Left forelimb (tissue), 1 donor: ENCODE data around the gene TSC22D3.
"Not testable (repeated sequence)": the region's sequence is repeated elsewhere in the genome, so short reads cannot be mapped to it uniquely, and the experiment has no call there.

Experiments used
- DNase-seq: peaks from one replicate; pipeline ENCODE4 v3.0.0-alpha.2; 2018; ENCODE audit warnings: low spot score

Gene TSC22D3

DNA sequence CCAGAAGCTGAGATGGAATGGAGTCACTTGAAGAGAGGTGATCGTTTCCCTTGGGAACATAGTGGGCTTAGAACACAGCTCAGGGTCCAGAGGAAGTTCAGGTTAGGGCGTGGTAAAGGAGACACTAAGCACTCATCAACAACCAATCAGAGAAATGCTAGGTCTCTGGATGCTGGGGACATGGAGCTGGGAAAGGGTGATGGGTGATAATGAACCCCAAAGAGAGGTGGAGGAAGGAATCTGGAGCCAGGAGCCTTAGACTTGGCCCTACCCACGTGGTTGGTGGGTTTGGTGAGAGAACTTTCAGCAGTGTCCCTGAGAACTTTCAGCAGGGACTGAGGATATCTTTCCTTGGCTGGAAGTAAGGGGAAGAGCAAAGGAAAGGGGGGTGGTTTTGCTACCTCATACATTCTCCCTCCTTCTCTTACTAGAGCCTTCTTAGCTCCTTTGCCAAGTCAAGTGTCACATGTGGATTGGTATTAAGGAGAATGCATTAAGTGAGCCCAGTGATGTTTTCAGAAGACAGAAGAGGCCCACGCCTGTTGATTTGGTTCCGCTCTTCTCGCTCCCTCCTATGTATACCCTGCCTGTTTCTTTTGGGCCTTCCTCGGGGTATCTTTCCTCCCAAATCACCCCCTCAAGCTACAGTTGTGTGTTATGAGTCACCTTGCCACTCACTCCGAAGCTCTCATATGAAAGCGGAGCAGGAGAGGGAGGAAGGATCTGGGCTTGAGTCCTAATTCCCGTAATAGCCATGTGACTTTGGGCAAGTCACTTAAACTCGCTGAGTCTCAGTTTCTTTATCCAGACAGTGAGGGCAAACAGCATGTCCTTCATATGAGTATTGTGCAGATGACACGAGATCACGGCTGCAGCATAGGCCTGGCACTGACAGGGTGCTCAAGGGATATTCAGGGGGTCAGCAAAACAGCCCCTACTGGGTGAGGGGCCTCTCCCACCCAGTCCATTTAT, 63.1 kb downstream of the TSC22D3 start:
- DNase-seq: no peak

DNA sequence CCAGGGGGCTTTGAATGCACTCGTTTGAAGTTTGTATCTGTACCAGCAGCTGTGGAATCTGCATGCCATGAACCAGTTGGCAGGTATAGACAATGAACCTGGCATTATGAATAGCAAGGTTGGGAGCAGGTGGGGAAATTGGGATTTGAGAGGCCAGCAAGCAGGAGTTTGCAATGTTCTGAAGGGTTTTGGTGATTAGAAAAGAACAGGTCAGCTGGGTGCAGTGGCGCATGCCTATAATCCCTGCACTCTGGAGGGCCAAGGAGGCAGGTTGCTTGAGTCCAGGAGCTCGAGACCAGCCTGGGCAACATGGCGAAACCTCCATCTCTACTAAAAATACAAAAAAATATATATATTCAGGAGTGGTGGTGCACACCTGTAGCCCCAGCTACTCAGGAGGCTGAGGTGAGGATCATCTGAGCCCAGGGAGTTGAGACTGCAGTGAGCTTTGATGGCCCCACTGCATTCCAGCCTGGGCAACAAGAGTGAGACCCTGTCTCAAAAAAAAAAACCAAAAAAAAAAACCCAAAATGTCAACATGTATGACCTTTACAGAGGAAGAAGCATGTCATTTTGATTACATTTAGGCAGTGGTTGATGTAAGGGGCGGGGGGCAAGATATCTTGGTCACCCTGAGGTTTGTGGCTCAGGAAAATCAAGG, 63.9 kb downstream of the TSC22D3 start:
- DNase-seq: no peak

DNA sequence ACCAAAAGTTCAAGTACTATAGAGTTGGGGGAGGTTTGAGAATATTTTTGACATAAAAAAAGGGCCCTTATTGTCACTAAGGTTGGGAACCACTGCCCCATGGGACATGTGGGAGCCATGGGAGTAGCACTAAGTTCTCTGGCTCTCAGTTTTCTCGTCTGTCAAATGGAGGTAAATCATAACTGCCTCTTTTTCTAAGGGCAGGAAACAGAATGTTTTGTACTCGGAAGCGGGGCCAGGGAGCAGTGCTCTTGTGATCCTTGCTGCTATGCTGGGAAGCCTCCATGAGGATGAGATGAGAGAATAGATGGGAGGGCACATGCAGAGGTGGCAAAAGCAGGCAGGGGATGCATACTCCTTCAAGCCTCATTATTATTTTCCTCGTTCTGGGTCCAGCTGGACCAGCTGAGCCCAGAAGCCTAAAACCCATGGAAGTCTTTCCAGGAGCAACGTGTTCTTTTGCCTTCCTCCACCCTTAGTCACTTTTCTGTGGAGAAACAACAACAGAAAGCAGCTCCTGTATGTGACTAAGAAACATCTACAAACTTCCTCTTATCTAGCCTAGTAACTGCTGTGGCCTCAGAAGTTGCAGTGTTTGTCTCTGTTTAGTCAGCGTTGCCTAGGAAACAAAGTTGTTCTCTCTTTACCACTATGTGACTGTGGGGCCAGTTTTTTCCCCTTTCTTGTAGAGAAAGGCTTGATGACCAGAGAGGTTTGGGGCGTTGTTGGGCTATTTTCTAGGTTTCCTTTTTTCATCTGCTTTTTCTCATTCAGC, 64.8 kb downstream of the TSC22D3 start:
- DNase-seq: no peak

DNA sequence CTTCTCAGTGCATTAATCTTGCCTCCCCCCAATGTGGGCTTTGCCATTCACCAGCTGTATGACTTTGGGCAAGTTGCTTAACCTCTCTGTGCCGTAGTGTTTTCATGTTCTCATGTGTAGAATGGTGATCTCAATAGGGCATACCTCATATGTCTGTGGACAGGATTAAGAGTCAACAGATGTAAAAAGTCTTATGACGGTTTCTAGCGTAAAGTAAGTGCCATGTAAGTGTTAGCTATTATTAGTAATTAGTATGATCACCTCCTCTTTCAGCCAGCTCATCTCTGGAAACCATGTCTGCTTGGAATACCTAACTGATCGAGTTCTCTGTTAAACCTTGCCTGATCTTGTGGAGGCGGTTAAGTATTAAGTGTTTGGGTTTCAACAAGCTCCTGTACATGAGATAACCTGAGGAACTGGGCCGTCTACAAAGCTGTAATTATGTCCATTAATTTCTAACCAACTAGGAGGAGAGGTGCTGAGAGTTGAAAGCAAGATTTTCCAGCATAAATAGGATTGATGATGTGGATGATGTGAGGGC, 66.3 kb downstream of the TSC22D3 start:
- DNase-seq: no peak

DNA sequence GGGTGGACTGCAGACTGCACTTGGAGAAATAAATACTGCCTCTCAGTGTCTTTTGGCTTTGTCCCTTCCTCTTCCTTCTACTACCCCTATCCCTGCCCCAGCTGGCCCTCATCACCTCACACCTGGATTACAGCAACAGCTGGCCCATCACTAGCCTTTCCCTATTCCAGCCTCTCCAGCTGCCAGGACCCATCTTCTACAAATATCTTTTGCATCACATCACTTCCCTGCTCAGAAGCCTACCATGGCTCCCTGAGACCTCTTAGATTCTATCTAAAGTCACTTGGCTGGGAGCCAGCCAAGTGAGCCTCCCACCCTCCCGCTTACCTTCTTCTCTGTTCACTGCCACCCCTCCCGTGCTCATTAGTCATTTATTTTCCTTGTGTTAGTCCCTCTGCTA, 66.8 kb downstream of the TSC22D3 start:
- DNase-seq: no peak

DNA sequence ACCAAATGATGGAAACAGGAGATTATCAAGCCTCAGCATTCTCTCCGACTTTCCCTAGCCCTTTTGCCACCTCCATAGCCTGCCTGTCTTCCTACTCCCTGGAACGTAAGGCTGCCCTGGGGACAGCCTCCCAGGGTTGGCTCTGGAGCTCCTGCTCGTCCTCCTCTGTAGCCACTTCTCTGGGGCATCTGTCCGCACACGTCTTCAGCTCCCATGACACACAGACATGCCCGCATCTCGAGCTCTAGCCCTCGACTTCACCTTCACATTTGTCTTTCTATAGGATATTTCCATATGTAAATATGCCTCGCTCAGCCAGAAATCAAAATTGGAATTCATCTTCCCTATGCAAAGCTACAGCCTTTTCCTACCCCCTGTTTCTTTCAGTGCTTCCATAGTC, 67.7 kb downstream of the TSC22D3 start:
- no peak for DNase-seq

DNA sequence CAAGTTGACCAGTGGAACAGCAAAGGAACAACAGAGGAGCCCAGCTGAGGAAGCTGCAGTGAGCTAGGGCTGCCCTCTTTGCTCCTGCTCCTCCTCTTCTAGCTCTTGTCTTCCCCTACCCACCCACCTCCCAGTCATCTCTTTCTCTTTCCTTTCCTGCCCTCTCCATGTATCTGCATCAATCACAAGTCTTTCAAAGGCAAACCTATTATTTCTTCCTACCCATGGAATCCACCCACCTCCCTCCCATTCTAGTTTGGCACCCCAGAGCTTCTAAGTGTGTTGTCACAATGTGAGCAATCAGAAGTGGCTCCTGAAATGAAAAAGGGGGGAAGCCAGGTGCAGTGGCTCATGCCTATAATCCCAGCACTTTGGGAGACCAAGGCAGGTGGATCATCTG, 69.3 kb downstream of the TSC22D3 start:
- DNase-seq: no peak

DNA sequence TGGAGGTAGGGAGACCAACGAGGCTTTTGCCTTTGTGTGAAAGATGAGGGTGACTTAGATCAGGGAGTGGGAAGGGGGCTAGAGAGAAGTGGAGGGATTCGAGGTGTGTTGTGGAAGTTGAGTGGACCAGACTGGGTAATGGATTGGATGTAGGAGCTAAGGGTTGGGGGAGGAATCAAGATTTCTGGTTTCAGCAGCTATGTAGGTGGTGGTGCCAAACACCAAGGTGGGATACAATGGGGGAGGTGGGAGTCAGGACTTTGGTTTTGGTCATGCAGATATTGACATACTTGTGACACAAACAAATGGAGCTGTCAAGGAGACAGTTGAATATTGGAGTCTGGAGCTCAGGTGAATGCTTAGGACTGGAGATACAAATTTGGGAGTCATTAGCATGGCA, 71.0 kb downstream of the TSC22D3 start:
- DNase-seq: no peak

DNA sequence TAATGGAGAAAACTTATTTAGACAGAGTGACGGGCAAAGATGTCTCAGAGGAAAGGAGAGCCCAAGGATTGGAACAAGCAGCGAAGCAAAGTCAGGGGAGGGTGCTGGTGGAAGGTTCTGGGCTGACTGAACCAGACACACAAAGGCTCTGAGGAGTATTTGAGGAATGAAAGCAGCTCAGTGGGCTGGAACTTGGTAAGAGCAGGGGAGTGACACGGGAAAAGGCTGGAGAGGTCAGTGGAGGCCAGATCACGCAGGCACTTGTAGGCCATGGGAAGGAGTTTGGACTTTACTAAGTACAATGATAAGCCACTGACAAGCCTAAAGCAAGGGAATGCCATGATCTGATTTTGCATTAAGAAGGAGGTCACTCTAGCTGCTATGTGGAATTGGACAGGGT, 71.4 kb downstream of the TSC22D3 start:
- no peak for DNase-seq

DNA sequence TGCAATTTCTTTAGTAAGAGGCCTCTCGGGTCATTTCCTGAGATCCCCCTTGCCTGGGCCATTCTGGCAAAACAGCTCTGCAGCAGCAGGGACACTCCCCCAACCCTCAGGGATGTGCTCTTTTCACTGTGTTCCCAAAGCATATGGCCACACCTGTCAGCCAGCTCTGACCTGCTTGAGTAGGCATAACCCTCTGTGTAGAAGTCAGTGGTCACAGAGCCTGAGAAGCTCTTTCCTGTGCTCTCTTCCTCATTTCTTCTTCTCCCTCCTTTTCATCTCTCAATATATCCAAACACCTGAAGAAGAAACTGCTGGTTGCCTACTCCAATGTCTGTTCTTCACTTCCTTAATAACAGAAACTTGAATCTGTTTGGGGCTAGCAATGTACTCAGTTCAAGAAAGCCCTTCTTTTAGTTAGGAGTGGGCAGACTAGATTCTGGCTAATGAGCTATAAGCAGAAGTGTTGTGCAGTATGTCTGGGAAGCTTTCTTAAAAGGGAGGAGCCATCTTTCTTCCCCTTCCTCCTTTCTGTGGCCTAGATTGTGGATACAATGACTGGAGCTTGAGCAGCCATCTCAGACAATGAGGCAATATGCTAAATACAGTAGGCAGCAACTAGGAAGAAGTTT, 74.0 kb downstream of the TSC22D3 start:
- no peak for DNase-seq

DNA sequence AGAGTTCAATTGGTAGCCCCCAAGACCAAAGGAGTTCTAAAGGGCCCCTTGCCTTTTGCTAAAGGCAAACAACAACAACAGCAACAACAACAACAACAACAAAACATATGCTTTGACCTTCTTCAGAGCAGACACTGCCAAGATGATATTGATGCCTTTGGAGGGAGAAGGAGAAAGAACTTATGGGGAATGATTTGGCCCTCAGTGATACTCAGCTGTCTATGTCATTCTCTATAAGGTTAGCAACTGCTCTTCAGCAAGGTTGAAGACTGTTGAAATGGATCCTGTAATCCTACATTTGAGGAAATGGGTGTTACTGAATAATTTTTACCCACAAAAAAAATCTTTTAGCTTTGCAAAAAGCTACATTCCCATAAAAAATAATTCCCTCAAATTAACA, 74.8 kb downstream of the TSC22D3 start:
- DNase-seq: no peak

DNA sequence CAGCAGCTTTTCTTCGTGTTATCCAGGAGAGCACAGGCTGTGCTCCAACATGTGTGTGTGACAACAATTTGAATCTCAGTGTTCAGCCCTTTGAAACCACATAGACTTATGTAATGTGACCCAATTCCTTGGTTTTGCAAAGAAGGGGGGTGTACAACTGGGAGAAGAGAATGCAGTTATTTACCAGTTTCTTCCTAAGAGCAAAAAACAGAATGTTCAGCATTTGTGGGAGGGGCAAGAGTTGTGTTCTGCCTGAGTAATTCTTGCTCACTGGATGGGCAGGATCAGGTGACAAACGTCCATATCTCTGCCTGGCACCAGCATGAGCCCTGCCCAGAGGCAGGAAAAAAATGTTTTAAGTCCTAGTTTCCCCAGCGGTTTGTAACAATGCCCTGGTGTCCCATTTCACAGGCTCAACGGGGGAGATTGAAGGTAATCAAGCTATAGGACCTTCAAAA, 75.2 kb downstream of the TSC22D3 start:
- no peak for DNase-seq

DNA sequence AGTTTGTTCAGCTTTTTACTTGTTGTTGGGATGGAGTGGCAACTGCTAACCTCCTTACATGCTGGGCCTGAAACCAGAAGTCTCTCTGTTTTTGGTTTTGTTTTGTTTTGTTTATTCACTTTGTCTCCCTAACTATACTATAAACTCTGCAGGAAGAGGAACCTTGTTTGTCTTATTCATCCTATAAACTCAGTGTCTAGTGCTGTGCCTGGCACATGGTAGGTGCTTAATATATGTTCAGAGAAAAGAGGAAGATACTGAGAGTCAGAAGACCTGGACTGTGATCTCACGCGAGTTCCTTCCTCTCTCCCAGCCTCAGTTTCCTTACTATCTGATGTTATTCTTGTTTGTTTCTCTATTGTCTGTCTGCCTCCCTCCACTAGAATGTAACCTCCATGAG, 76.0 kb downstream of the TSC22D3 start:
- DNase-seq: no peak

DNA sequence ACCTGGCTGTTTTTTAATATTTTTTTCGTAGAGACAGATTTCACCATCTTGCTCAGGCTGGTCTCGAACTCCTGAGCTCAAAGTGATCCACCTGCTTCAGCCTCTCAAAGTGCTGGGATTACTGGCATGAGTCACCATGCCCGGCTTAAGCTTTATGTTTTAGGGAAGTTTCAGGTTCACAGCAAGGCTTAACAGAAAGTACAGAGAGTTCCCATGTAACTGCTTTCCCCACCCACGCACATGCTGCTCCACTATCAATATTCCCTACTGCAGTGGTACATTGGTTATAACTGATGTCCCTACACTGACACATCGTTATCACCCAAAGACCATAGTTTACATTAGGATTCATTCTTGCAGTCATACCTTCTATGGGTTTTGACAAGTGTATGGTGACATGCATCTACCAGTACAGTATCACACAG, 84.6 kb downstream of the TSC22D3 start:
- no peak for DNase-seq

DNA sequence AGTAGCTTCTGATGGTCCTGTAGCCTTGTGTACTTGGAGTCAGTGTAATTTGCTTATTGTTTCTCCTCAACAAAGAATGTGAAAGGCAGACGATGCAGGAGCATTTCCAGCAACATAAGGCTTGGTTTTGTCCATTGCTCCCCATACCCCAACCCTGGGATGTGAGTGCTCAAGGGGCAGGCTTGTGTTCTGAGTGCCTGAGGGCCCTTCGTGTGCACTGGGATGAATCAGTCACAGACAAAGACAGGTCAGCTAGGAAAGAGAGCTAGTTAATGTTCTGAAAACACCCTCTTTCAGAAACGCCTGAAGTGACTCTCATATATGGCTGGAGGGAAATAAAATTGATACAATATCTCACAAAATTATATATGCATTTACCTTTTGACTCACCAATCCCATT, 88.1 kb downstream of the TSC22D3 start:
- no peak for DNase-seq

DNA sequence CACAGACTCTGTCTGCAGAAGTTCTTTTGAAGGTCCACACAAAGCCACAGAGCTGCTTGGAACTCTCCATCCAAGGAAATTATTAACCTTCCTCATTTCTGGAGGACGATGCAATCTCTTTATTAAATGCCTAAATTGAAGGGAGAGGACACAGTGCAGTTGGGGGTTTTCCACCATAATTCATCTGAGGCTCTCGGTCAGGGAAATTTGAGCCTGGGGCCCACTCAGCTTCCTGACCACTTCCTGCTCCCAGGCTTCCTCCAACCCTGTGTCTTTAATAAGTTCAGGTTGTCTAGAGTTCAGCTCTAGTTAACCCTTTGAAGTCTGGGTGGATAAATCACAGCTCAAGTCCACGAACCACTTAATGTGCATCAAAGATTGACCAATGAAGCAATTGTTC, 88.8 kb downstream of the TSC22D3 start:
- DNase-seq: no peak

DNA sequence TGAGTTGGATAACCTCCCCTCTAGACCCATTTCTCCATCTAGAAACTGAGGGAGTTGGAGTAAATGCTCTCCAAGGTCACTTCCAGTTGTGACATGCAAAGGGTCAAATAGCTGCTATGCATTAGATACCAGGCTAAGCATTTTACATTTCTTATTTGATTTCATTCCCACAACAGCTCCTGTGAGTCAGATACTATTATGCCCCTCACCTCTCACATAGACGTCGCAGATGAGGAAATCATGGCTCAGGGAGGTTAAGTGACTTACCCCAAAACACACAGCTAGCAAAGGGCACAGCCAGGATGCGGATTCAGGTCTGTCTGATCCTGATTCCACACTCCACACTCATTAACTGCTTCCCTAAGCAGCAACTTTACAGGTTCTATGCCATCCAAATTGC, 89.6 kb downstream of the TSC22D3 start:
- DNase-seq: no peak

DNA sequence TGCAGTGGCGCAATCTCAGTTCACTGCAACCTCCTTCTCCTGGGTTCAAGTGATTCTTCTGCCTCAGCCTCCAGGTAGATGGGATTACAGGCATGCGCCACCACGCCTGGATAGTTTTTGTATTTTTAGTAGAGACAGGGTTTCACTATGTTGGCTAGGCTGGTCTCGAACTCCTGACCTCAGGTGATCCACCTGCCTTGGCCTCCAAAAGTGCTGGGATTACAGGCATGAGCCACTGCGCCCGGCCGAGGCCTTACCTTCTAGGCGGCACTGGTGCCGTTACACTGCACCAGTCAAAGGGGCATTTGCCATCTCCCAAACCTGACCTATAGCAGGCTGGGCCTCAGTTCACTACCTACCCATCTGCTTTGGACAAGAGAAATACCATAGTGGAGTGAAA, 90.0 kb downstream of the TSC22D3 start:
- DNase-seq: not testable (repeated sequence)

DNA sequence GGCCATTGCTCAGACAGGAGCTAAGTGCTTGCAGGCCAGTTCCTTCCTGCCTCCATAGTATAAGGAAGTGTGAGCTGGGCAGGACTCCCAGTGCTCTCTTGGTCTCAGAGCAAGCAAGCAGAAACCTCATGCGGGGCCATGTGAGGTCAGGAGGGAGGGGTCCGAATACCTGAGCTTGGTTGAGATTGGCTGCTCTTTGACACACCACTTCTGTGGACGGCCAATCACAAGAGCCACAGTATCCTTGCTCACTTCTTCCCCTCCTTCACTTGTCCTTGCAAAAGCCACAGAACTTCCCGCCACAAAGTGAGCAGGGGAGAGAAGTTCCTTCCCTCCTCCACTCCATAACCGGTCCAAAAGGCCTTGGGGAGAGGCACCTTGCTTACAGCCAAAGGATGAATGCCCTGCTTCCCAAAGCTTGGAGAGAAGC, 90.6 kb downstream of the TSC22D3 start:
- no peak for DNase-seq

DNA sequence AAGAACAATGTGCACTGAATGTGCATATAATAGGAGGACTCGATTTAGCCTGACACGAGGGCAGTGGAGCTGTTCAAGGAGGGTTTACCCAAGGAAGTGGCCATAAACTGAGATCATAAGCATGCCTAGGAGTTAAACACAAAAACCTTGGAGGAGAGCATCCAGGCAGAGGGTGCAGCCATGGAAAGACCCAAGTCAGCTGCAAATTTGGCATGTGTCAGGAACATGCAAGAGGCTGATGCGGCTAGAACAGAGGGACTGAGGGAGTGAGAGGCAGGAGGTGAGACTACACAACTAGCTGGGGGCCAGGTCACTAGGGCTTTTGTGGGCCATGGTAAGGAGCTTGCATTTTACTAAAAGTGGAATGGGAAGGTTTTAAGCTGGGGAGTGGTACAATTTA, 91.7 kb downstream of the TSC22D3 start:
- no peak for DNase-seq

DNA sequence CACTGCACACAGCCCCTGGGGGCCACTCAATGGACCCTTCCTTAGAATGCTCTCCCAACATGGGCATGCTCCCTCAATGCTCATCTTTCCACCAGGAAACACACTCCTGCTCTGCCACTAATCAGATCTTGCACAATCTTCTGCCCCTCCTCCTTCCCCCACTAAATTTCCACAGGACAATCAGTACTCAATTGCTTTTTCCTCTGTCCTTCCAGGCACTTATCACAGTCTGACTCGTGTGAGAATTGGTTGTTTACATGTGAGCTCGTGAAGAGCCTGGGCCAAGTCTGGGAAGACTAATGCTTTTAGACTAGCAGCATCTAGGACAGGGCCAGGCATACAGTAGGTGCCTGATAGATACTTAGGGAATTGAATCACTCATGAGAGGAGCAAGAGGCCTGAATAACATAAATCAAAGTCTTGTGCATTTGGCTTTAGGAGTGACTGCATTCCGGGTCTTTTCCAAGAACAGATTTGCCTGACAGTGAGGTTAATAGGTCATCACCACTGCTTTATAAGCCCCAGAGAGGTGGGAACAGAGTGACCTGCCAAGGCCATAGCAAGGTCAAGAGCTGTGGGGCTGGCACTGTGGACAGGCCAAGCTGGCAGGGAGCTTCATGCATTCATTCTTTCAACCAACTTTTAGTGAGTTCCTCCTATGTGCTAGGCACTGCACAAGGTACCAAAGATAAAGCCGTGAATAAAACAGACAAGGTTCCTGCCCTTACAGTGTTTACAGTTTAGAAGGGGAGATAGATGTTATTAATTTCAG, 92.3 kb downstream of the TSC22D3 start:
- no peak for DNase-seq
